Stimulated activated CD4-positive, alpha-beta T cell treated with anti-CD3 and anti-CD28 coated beads, TNF-alpha, amount 100 ng/mL, for 1 hour (primary cell): Measurements from ENCODE around the gene CFAP45.

Experiments used
- DNase-seq, 3 donors: peaks; one replicate each; pipeline ENCODE4 v3.0.0-alpha.2; 2020; ENCODE audit warnings: low read depth in 3 of 3, low spot score in 1 of 3

The CFAP45 gene

DNA sequence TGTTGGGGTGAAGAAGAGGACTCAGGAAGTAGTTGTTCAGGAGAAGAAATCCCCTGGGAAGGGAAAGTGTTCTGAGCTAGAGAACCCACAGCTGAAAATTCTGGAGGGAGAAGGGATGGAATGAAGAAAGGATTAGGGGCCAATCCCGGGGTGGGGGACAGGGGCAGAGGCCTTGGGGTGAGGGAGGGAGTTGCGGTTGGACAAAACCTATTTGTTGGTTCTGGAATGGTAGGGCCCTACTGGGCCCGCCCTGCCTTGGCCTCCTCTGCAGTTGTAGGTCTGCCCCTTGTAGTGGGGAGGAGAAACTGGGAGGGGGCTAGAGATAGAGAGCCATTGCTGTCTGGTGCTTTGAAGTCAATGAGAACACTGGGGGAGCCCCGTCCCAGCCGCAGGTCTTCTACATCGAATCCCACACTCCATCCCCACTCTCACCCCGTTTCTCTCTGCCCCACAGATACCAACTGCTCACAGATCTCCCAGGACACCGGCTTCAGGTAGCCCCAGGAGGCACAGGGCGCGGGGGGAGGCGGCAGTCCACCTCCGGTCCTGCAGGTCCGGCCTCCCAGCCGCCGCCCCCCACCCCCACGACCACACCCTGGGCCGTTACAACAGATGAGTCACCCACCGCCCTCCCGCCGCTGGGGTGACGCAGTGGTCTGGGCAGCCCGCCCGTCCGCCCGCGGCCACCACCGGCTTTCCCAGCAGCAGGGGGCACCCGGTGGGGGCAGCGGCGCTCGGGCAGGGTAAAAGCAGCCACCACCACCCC lies 24.2 kb upstream of the CFAP45 start:
- DNase-seq, result peak; percentile 17 to 35 (median 26)

DNA sequence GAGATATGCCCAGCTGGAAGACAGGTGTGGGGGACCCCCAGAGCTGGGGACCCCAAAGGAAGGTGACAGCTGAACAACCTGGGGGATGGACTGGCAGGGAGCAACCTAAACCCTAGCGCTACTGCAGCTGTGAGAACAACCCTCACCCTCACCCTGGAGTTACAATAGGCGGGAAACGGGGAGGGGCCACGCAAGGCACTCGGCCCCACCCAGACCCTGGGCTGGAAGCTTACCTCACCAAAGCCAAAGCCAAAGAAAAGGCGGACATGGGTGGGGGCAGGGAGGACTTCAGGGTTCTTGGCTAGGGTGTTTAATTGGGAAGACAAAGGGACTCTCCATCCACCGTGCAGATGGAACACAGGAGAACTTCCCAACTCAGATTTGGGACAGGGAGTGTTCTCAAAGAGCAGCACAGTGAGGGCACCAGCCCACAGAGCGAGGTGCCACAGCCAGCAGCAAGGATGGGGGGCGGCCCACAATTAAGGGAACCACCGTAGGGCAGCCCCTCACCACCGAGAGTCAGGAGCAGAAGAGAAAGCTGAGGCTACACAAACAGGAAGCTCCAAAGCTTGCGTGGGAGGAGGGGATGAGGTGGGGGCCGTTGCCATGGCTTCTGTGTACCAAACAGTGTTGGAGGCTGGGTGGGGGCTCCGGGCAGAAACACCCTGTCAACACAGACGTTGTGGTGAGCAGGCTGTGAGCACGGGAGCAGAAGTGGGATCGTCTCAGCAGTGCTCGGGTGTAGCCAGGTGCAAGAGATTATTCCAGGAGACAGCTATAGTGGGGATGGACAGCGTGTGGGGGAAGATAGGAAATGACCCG lies 23.4 kb upstream of the CFAP45 start:
- peak; percentile 51 to 78 (median 65) for DNase-seq

DNA sequence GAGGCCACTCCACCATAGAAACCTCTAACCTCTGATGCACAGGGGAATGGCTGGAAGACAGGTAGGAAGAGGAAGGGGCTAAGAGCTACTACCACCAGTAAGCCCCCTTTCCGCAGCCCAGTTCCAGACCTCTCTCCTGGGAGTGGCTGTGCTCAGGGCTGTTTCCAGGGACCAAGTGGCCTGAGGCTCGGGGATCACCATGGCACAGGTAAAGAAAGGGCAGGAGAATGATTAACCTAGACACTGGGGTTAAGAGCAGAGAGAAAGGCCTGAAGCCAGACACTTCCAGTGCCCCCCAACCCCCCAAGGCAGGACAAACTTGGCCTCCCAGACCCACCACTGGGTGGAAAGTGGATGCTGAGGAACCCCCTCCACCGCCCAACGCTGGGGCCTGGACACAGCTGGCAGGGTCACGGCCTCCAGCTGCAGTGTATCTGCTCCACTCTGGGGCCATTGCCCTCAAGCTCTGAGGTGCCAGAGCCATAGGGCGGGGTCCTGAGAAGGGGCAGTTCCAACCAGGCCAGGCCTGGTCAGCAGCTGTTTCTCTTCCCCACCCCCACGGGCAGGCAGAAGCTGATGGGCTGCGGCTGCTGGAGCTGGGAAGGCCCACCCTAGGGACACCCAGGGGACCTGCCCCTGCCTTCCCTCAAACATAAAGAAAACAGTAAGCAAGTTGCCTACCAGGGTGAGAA lies 22.7 kb upstream of the CFAP45 start:
- no peak for DNase-seq

DNA sequence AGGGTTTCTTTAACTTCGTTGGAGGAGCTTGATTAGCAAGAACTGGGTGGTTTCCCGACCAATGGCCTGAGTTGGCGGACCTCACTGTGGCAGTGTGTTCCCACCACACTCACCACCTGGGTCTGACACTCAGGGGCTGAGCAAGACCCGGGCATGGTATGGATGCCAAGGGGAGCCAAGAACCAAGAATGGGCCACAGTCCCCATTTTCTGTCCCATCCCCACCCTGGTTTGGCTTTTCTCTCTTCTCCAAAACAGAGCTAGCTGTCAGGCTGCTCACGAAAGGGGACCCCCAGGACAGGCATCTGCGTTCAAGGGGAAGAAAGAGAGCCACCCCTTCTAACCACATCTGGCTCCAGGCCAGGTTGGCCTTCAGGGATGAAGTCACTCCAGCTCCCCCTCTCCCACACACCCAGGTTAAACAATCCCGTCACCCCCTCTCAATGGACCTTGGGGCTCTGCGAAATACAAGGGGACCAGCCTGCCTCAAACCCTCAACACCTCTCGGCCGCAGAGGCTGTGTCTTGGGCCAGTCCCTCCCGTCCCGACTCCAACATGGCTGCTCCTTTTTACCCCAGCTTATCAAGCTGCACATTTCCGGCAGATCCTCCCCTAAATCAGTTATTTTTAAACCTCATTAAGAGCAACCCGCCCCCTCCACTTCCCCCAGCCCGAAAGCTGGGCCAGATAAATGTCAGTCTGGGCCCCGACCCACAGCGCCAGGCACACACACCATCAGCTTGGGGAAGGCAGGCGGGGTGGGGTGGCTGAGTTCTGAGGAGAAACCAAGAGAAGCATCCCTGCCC lies 21.9 kb upstream of the CFAP45 start:
- DNase-seq, result no peak

DNA sequence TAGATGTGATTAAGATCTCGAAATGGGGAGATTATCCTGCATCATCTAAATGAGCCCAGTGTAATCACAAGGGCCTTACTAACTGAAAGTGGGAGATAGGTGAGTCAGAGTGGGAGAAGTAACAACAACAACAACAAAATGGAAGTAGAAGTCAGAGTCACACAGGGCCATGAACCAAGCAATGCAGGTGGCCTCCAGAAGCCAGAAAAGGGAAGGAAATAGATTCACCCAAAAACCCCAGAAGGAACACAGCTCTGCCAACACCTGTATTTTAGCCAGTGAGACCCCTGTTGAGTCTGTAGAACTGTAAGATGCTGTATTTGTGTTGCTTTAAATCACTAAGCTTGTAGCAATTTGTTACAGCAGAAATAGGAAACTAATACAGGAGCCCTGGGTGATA lies 21.3 kb upstream of the CFAP45 start:
- no peak for DNase-seq

DNA sequence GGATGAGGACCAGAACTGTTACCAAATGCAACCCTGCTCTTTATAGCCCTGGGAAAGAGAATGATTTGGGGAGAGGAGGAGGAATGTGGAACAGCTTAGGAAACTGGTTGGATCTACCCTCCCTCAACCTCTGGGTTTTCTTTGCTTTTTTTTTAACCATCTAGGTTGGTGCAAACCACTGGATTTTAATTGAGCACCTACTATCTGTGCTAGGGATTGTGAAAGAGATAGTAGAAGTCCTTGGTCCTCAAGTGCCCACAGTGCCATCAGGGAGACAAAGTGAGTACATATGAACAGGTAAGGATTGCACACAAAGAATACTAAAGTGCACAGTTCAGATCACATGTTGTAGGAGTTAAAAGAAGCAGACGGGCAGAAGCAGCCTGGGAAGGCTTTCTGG lies 20.7 kb upstream of the CFAP45 start:
- no peak for DNase-seq

DNA sequence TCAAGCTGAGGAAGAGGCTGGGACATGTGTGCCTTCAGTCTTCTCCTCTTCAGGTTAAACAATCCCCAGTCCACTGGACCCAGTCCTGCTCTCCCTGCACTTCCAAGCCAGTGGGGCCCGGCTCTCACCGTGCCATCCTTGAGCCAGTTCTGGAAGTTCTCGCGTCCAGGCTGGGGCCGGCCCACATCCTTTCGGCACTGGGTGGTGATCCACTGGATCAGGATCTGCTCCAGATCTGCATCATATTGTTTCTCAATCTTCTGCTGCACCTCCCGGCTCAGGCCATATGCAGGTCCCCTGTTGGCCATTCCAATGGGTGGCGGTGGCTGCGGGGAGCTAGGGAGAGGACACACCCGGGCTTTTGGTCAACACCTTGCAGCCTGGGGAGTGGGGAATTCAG lies 20.2 kb upstream of the CFAP45 start:
- DNase-seq, result no peak

DNA sequence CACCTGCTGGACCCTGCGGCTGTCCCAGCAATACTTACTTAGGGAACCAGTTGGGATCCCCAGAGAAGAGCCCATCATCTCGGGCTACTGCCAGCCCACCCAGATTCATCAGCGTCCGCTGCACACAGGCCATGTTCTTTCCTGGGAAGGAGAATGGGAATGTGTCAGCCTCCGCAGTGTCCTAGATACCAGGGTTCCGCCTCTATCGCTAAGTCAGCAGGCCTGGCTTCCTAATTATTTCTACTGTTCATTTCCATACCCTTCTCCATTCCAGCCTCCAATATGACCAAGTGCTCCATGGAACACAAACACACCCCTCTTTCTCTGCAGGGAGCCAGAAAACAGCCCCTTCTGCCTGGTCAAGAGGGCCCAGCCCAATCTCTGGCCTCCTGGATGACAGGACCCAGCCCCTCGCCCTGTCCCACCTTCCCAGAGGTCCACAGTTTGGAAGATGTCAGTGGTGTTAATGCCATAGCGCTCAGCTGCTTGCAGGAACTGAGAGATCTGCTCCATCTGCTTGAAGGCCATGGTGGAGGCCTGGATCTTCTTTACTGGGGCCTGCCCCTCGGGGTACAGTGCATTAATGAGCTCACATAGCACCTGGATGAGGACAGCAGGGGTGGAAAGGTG lies 19.4 kb upstream of the CFAP45 start:
- DNase-seq, result no peak

DNA sequence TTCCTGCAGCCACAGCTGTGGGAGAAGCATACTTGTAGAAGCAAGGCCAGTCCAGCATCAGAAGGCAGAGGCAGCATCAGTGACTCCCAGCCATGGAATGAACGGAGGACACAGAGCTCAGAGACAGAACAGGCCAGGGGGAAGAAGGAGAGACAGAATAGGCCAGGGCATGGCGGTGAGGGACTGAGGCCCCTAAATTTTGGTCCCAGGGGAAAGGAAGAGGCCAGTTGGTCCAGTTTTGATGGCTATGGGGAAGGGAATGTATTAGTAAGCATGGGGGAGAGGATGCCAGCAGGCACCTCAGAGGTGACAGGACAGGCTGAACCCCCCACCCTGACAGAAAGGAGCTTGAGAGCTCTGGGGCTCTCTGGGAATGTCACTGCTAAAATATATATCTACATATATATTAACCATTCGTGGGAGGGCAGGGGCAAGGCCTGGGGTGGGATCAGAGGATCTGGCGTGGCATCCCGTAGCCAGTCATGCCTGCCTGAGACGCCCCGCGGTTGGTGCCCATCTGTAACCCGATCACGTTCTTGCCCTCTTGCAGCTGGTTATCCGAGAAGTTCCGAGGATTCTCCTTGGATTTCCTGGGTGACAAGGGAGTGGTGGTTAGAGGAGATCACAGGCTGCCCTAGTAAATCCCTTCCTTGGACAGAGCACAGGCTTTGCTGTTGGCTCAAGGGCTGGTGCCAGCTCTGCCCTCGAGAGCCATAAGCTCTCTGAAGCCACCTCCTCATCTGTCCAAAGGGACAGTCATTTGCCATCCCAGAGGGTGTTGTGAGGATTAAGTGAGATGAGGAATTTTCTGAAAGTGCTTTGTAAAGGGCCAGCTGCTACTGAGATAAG lies 18.6 kb upstream of the CFAP45 start:
- DNase-seq, result no peak

DNA sequence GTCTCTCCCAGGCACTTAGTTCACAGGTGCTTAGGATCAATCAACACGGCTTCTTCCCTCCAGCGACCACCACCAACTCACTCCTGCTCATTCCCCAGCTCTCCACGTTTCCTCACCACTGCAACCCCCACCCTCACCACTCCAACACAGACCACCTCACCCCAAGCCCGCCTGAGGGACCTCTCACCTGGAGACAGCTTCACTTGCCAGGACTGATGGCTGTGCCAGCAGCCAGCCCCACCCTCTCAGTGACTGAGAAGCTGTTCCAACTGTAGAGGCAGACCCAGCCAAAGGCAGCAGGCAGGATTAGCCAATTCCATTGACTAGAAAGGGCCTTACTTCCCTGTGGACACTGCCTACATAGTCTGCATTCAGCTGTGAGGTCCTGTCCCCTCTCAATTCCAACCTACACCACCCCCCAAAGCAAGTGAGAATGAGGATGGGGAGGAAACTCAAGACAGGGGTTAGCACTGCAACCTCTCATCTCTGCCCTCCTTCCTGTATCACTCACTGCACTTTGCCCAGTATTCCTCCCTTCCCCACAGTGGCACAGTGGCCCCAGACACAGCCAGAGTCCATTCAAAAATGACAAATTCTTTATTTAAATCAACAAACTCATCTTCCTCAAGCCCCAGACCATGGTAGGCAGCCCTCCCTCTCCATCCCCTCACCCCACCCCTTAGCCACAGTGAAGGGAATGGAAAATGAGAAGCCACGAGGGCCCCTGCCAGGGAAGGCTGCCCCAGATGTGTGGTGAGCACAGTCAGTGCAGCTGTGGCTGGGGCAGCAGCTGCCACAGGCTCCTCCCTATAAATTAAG lies 17.8 kb upstream of the CFAP45 start:
- DNase-seq, result no peak

DNA sequence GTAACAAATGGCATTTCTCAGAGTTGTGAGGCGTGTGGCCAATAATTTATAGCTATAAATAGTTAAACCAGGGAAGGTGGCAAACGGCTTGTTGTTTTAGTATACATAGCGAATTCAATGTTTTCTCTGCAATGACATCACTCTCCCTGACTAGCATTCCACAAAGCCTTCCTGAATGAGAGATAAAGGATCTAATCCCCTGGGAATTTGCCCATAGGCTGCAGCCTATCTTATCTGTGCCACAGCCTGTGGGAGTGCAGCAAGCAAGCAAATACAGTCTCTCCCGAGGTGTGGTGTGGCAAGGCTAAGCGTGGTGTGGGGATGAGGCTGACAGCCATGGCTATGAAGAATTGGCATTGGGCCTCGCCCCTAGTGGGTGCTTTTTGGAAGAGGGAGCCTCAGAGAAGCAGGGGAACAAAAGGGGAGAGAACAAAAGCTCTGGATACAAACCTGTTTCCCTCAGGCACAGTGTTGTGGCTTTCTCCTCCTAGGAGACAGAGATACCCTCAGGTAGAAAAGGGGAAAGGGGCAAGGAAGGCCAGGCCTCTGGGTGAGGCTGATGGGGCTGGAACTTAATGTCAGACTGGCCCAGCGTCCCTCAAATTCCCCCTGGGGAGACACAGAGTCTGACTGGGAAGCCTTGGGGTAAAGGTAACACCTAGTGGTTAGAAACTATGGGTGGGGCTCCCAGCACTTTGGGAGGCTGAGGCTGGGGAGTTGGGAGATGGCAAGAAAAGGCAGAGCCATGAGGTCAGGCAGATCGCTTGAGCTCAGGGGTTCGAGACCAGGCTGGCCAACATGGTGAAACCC lies 16.5 kb upstream of the CFAP45 start:
- DNase-seq, result no peak

DNA sequence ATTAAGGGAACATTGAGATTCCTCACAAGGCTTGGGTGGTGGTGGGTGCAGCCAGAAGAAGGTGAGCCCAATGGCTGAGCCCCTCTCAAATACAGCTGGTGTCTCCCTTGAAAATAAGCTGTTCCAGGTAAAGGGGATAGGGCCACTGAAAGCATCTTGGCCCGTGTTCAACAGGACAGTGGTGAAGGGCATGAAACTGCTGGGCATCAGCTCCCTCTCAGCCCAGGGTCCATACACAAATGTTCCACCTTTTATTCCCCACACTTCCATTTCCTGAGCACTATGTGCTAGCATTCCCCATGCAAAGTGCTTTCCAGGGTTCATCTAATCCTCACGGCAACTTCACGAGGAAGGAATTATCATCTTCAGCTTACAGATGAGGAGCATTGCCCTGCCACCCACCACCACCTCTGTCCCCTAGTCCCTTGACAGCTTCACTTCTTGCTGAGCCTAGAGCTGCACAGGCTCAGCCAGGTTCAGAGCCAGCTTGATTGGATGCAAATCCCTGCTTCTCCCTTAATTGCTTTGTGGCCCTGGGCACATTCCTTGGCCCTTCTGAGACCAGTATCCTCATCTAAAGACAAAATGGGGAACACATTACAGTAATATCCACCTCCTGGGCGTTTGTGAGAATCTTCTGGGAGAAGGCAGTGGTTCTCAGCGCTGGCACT lies 15.7 kb upstream of the CFAP45 start:
- no peak for DNase-seq

DNA sequence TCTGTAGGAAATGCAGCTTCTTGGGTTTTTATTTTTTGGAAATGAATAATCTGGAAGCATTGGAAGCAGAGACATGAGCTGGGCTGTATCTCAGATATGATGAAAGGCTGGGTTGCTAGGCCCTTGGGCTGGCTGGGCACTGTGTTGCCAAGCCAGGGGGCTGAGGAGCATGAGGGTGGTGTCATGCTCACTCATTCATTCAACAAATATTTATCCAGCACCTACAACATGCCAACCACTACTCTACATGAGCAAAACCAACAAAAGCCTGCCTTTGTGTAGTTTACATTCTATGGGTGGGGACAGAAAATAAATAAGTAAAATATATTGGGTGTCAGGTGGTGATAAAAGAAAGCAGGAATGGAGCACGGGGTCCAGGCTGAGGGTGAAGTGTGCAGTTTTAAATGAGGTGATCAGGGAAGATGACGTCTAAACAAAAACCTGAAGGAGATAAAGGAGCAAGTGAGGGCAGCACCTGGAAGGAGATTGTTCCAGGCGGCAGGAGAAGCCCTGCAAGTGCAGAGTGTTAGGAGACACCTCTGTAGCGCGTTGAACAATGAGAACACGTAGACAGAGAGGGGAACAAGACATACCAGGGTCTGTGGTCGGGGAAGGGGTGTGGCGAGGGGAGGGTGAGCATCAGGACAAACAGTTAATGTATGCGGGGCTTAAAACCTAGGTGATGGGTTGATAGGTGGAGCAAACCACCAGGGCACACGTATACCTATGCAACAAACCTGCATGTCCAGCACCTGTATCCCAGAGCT lies 14.5 kb upstream of the CFAP45 start:
- DNase-seq, result no peak

DNA sequence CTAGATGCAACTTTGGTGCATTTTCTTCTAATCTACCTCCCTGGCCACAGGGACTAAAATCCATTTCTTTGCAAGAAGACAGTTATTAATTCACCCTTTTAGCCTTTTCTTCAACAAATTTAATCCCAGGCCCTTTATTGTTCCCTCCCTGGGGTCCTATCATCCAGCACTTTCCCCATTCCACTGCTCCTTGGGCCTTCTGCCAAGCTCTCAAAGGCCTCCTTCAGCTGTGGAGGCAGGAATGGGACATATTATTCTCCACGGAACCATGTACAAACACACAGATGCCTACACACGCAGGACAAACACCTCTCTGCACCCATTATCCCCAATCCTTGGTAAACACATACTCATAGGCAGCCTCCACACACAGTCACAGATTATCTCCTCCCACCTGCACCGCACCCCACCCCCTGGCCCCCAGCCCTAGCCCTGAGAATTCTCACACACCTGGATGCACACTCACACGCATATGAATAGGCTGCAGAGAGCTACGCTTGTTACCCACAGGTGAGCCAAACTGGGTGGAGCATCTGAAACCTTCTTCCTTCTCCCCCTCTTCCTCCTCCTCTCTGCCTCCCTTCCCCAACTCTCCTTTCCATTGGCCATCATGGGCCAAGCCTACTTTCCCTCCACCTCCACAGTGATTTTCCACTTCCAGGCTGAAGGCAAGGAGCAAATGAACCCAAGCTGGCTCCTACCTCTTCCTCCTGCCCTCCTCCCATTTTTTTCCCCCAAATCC lies 13.7 kb upstream of the CFAP45 start:
- DNase-seq, result no peak

DNA sequence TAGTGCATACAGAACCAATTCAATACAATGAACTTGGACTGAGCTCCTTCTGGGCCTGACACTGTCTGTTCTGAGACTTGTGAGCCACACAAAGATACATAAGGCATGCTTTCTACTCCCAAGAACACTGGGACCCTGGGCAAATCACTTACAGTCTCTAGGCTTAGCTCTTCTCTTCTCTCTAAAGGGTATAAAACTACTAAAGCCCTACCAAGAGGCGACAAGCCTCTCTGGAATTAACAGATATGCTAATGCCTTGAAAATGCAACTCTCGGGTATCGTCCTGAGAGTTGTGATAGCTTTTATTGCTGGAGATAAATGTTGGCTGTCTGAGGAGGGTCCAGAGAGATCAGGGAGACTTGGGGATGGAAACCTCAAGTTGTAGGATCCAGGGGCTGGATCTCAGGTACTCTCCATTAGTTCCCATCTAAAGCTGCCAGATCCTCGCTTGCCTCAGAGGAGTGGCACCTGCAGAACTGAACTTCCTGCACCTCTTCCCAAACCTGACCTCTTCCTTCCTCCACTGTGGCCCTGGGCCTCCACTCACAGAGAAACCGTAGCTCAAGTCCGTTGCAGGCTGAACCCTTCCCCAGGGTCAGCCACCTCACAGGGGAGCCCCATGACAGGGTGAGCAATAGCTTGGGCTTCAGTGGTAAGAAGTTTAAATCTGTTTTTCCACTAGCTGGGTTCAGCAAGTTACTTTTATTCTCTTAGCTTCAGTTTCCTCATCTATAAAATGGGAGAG lies 11.5 kb upstream of the CFAP45 start:
- no peak for DNase-seq
